ENCODE results near the gene PRKAR1B.
"Not testable (repeated sequence)": the region's sequence is repeated elsewhere in the genome, so short reads cannot be mapped to it uniquely, and the experiment has no call there.

The PRKAR1B gene

DNA sequence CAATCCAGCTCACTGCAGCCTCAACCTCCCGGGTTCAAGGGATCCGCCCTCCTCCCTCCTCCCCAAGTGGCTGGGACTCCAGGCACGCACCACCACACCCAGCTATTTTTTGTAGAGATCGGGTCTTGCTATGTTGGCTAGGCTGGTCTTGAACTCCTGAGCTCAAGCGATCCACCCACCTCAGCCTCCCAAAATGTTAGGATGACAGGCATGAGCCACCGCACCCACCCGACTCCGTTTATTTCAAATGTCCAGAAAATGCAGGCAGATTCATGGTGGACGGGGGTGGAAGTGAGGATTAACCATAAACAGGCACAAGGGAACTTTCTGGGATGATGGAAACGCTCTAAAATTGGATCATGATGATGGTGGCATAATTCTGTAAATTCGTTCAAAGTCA, 85.1 kb downstream of the PRKAR1B start:
- no peak for DNase-seq

DNA sequence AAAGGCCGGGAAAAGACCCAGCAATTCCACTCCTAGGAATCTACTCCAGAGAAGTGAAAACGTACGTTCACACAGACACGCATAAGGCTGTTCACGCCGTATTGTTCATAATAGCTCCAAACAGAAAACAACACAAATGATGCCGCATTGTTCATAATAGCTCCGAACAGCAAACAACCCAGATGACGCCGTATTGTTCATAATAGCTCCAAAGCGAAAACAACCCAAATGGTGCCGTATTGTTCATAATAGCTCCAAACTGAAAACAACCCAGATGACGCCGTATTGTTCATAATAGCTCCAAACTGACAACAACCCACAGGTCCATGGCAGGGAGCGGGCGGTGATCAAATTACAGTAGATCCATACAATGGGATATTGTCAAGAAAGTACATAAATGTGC, 85.8 kb downstream of the PRKAR1B start:
- DNase-seq, result no peak

DNA sequence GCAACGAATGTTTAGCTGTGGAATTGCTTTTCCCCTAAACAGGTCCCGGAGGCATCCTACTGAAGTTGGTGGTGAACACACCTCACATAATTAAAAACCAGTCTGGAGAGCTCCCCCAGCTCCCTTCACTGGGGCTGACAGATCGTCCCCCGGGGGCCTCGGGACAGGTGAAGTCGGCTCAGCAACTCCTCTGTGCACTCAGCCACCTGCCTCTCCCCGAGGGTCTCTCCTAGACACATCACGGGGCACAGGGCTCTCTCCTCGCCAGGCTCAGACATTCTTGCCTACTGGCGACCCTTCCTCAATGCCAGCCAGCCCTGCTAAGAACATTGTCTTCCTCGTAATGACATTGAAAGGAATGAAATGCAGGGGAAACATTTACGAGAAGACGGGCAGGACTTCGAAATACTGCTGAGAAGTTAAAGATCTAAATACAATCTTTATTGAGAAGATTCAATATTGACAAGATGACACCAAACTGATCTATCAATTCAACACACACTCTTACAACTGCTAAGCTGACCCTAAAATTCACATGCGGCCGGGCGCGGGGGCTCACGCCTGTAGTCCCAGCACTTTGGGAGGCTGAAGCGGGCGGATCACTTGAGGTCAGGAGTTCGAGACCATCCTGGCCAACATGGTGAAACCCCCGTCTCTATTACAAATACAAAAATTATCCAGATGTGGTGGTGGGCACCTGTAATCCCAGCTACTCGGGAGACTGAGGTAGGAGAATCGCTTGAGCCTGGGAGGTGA, 88.6 kb downstream of the PRKAR1B start:
- DNase-seq, result no peak

DNA sequence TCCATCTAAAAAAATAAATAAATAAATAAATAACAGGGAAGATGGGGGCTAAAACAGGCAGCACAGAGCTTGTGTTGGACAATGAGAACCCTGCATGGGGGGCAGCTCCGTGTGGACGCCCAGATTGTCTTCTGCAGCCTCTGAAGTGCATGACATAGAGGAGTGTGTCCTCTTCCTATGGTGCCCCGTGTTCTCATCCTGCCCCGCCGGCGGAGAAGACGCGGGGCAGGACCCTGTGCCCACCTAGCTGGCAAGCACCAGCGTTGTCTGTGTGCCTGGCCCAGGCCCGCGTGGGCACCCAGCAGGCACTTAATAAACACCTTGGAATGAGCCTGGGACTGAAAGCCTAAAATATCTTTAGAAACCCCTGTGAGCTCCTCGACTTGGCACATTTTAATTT, 89.3 kb downstream of the PRKAR1B start:
- no peak for DNase-seq

DNA sequence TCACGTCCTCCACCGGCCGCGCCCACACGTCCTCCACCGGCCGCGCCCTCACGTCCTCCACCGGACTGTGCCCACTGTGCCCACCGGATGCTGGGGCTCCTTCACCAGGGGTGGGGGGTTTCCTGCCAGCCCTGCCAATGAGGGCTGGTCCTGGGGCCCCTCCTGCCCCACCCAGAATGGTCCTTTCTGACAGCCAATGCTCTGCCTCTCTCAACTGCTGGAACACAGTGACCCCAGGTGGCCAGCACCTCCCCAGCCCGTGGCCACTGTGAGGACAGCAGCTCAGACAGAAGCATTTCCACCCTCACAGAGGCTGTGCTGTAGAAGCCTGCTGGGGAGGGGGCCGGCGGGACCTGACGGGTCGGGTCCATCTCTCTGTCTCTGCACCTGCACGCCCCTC, 90.7 kb downstream of the PRKAR1B start:
- peak in 1 of 2 donors; percentile 11 for DNase-seq

DNA sequence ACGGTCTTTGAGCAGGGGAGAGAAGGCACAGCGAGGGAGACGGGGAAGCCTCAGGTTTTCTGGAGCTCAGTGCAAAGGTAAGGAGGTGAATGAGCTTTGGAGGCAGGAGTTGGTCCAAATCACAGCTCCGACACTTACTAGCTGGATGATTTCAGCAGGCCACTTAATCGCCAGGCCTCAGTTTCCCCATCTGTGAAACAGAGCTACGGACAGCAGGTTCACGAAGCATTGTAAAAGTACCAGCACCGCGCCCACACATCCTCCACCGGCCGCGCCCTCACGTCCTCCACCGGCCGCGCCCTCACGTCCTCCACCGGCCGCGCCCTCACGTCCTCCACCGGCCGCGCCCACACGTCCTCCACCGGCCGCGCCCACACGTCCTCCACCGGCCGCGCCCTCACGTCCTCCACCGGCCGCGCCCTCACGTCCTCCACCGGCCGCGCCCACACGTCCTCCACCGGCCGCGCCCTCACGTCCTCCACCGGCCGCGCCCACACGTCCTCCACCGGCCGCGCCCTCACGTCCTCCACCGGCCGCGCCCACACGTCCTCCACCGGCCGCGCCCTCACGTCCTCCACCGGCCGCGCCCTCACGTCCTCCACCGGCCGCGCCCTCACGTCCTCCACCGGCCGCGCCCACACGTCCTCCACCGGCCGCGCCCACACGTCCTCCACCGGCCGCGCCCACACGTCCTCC, 91.2 kb downstream of the PRKAR1B start:
- DNase-seq, result not testable (repeated sequence)

DNA sequence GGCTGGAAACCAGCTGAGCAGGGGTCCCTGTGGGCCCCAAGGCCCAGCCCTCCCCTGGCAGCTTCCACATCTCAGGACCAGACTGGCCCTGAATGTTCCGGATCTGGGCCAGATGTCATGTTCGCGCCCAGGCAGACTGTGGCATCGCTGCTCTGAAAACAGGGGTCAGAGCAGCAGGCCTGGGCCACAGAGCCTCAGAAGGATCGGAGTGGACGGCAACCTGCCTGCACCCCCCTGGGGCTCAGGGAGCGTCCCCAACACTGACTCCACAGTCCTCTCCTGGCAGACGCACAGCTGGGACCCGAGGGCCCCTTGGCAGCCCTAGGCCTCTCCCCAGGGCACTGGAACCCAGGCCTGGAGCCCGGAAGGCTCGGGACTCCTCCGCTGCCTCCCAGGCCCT, 91.9 kb downstream of the PRKAR1B start:
- no peak for DNase-seq

DNA sequence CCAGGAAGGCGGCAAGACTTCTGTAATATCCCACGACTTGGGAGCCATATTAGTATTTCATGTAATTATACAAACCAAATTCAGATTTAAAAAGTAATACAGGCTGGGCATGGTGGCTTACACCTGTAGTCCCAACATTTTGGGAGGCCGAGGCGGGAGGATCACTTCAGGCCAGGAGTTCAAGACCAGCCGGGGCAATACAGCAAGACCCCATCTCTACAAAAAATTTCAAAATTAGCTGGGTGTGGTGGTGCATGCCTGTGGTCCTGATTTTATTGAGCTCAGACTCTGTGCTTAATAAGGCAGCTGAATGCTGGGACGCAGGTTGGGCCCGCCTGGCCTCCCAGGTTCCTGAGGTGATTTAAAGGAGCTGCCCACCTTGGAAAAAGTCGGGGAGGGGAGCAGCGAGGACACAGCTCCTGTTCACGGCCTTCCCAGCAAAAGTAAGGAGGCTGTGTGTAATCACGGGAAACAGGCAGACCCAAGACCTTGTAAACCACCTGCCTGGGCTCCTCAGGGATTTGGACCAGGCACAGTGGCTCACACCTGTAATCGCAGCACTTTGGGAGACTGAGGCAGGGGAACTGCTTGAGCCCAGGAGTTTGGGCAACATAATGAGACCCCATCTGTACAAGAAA, 93.6 kb downstream of the PRKAR1B start:
- DNase-seq, result no peak

DNA sequence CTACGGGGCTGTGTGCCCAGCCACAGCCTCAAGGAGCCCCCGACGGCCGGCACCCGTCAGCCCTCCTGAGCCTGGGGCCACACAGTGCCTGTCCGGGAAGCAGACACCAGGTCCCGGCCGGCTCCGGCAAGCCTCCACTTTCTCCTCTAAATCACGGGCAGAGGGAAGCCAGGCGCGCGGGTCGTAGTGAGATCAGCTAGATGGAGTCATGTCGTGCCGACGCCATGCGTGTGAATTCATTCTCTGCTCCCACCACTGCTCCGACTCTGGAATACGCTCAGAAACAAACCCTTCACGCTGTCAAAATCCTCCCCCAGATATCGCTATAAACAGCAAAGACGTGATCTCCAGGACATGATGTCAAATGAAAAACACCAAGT, 94.3 kb downstream of the PRKAR1B start:
- no peak for DNase-seq

DNA sequence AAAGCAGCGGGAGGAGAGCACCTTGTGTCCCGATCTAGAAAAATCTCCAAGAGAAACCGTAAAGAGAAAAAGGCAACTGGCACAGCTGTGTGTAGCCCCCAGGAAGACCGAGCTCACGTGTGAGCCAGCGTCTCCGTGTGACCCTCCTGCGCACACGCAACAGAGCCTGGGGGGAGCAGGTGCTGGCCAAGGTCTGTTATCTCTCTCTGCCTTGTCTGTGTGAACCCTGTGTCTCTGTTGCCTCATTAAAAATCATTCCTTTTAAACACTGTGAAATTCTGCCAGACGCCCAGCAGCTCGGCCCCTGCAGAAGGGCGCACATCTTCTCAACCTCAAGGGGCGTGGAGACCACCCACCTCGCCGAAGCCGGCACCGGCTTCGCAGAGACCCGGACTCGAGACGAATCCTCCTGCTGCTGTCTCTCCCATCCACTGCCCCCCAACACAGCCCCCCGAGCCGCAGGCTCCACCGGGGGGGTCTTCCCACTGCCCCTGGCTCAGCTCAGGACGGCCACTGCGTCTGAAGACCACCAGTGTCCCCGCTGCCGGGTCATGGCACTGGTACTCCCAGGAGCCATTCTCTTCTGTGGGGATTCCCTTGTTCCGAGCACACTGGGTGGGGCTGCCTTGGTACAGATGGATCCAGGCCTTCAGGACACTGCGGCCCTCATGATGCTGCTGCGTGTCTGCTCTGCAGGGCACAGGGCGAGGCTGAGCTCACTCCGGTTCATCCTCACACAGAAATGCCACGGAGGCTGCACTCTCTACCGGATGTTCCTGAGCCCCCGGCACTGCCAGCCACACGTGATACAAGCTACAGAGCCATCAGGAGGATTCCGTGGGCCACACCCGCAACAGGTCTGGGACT, 94.9 kb downstream of the PRKAR1B start:
- DNase-seq, result no peak

- no peak for DNase-seq
These were observed 95.8 kb downstream of the PRKAR1B start for GRCh38 chr7:631291-631711.

DNA sequence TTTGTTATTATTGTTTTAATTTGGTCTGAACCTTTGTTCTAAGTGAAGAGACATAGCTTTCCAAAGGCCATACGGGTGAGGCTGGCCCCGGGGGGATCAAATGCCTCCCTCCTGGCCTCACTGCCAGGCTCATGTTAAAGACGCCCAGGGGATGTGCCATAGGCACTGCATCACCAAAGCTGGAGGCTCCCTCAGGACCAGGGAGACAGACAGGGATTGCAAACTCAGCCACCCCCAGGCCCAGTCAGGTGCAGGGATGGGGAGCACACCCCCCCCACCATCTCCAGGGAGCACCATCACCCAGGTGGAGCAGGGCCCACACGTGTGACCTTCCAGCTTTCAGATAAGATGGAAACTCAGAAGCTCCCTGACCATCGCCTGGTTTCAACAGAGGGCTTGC, 96.5 kb downstream of the PRKAR1B start:
- DNase-seq, result no peak

DNA sequence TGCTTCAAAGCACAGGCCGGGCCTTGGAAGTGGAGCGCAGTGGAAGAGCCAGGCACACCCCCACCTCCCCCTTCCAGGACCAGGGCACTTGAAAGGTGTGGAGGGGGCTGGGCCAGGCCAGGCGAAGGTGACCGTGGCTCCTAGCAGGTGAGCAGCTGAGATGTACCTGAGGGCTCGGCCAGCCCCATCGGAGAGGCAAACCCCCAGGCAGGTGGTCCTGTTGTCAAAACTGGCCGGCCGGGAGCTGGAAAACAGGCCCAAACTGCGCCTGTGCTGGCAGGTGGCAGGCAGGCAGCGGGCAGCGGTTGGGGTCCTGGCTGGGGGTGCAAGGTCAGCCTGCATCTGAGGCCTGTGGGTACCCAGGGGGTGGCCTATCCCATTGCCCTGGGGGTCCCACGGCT, 97.0 kb downstream of the PRKAR1B start:
- DNase-seq, result no peak

GRCh38 chr7:628826-629225, 98.3 kb downstream of the PRKAR1B start:
- no peak for DNase-seq

DNA sequence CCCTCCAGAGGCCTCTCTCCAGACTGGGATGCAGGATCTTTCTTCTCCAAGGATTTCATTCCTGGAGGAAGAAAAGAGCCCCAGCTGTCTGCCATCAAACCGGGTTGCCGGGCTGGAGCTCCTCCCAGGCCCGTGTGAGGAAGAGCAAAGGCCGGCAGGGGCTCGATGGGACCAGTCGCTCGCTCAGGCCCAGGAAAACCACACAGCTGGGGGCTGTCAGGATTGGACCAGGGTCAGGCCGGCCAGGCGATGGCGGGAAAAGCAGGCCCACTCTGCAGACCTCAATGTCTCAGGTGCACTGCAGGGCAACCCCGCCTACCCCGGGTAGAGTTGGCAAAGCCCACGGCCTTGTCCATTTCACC, 98.7 kb downstream of the PRKAR1B start:
- DNase-seq, result no peak

- no peak for DNase-seq
These were observed 99.2 kb downstream of the PRKAR1B start for GRCh38 chr7:627661-628401.

GRCh38 chr7:625376-625971, 101.6 kb downstream of the PRKAR1B start:
- no peak for DNase-seq

DNA sequence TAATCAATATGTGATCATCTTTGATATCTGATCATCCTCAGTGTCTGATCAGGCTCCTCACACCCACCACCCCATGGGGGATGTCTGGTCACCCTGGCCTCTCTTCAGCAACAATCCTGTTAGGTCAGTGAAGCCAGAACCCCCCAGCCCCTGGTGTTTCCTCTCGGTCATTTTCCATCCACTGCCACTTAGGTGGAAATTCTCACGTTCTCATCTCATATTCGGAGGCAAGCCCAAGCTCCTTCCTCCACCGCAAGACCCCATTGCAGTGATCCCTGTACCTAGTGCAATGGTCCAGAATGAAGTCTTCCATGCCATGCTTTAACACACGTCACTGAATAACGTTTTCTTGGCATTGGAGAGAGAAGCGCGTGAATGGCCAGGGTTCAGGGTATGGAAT, 103.6 kb downstream of the PRKAR1B start:
- DNase-seq, result no peak

DNA sequence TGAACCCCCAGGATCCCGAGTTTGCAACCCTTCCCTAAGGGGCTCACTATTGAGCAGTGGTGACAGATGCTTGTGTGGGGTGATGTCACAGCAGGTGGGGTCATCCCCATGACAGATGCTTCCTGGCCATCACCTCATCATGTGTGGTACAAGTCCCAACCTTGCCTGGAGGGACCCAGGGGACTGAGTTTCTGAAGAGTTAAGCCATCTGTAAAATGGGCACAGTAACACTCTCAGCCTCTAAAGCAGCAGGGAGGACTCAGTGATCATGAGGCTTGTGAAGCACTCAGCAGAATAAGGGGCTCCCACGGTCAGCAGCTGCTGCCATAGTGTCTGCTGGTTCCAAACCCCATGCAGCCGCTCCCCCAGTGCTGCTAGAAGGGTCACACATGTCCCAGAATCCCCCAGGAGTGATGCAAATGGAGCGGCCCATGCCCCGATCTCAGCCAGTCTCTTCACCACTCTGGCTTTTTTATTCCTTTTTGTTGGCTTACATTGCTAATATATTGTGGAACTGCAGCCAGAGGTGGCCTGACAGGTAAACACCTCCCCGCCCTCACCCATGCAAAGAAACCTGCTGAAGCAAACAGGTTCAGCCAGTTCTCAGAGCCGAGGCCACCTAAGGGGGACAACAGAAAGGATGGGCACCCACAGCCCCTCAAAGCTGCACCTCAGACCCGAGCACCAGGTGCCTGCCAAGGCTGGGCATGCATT, 105.4 kb downstream of the PRKAR1B start:
- no peak for DNase-seq

DNA sequence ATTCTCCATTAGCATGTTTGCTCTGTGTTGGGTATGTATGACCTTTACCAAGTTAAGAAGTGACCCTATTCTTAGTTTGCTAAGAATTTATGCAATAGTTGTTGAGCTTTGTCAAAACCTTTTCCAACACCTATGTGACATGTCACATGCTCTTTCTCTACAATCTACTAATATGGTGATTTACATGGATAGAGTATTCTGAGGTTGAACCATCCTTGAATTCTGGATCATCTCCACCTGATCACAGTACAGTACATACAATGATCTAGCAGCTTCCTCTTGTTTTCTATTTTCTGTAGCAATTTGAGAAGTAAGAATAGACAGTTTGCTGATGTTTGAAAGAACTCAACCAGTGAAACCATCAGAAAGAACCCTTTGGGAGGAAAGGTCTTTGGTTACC, 106.2 kb downstream of the PRKAR1B start:
- no peak for DNase-seq

DNA sequence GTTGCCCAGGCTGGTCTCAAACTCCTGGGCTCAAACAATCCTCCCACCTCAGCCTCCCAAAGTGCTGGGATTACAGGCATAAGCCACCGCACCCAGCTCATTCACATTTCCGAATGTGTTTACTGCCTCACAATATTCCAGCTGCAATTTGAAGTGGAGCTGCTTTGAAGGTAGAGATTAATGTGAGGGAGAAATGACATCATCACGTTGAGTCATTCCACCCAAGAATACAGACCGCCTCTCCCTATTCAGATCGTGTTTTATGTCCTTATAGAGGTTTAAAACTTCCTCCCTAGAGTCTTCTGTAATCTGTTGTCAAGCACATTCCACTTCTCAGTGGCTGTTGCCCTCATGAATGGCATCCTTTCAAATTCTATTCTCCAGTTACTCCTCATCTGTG, 107.0 kb downstream of the PRKAR1B start:
- no peak for DNase-seq
